B cell (primary cell): ENCODE data around the gene PCDH9. TPM values are rescaled to one million over a fixed set of nuclear protein-coding genes. Genes with fewer than 3 reads are reported as not detected.

Experiments used
- ATAC-seq: fragments of 200-7000 bp; cut with Tn5 transposase; one replicate; pipeline ENCODE4 v1.10.0; 2021; ENCODE audit warnings: low read depth, mild to moderate bottlenecking, moderate number of reproducible peaks, moderate library complexity
- CTCF ChIA-PET: fragments of 350-600 bp; sonication (Branson Sonifier 250); formaldehyde crosslinking; loops from one replicate; lab custom pipeline; 2021; ENCODE audit warnings: antibody characterized with exemption, inconsistent platforms; lab: Charles Lee
- POLR2A ChIA-PET: fragments of 350-600 bp; sonication (Branson Sonifier 250); formaldehyde crosslinking; loops from one replicate; lab custom pipeline; 2021; ENCODE audit warnings: antibody characterized with exemption; lab: Charles Lee
- DNase-seq: peaks from one replicate; pipeline ENCODE4 v3.0.0; 2013
- H2AFZ ChIP-seq: 2 replicates; pipeline ENCODE4 v1.6.1; 2012; ENCODE audit warnings: mild to moderate bottlenecking, low read depth, low read length; ENCODE audit not compliant: insufficient read depth, poor library complexity, severe bottlenecking
- H3K27ac ChIP-seq, 2 donors: 1 replicate in 1 of 2; 2 replicates in 1 of 2; pipeline ENCODE4 v1.5.1; 2012 to 2013; ENCODE audit warnings: low read length in 2 of 2, mild to moderate bottlenecking in 2 of 2, moderate library complexity in 1 of 2
- H3K27me3 ChIP-seq, 4 experiments: fragments of 200-600 bp in 1 of 4; sonication (generic) in 1 of 4; replicated peaks in 1 of 4; 1 replicate in 2 of 4; 2 replicates in 2 of 4; pipeline versions ENCODE4 v1.6.1 to v1.7.0; 2013 to 2016; ENCODE audit warnings: low read length in 3 of 4, mild to moderate bottlenecking in 2 of 4, mixed read lengths in 1 of 4, moderate library complexity in 1 of 4; ENCODE audit not compliant: insufficient read depth in 4 of 4, control insufficient read depth in 3 of 4; ENCODE audit errors: control extremely low read depth in 1 of 4
- H3K36me3 ChIP-seq, 2 experiments: replicated peaks in 1 of 2; 1 replicate in 1 of 2; 2 replicates in 1 of 2; pipeline versions ENCODE4 v1.6.1 to v1.7.1; 2013; ENCODE audit warnings: low read length in 1 of 2; ENCODE audit not compliant: insufficient read depth in 2 of 2, control insufficient read depth in 1 of 2; ENCODE audit errors: control extremely low read depth in 1 of 2, extremely low read depth in 1 of 2
- H3K4me1 ChIP-seq, 2 donors: fragments of 200-600 bp in 1 of 2; sonication (generic) in 1 of 2; 1 replicate in 1 of 2; 2 replicates in 1 of 2; pipeline versions ENCODE4 v1.5.1 to v1.6.1; 2013 to 2017; ENCODE audit warnings: low read length in 2 of 2; ENCODE audit not compliant: control insufficient read depth in 2 of 2, insufficient read depth in 2 of 2
- H3K4me2 ChIP-seq: replicated peaks from 2 replicates; pipeline ENCODE3; 2012; ENCODE audit warnings: mild to moderate bottlenecking, low read depth, low read length; ENCODE audit not compliant: poor library complexity, severe bottlenecking
- H3K4me3 ChIP-seq, 5 experiments: fragments of 200-600 bp in 1 of 5; sonication (generic) in 1 of 5; 1 replicate in 3 of 5; 2 replicates in 2 of 5; pipeline versions ENCODE4 v1.5.1 to v1.7.0; 2011 to 2016; ENCODE audit warnings: low read length in 4 of 5, mild to moderate bottlenecking in 4 of 5, low read depth in 2 of 5, control low read depth in 1 of 5, moderate library complexity in 1 of 5; ENCODE audit not compliant: insufficient read depth in 1 of 5; ENCODE audit errors: control extremely low read depth in 1 of 5, extremely low read depth in 1 of 5
- H3K79me2 ChIP-seq: fragments of 200-600 bp; sonication (generic); one replicate; pipeline ENCODE4 v1.6.0; 2016; ENCODE audit warnings: low read length; ENCODE audit not compliant: control insufficient read depth, insufficient read depth
- H3K9ac ChIP-seq: fragments of 200-600 bp; sonication (generic); 2 replicates; pipeline ENCODE4 v1.6.1; 2017; ENCODE audit warnings: mild to moderate bottlenecking, low read length, moderate library complexity
- H3K9me3 ChIP-seq, 3 donors: one replicate each; pipeline versions ENCODE4 v1.6.1 to v1.7.1; 2013; ENCODE audit warnings: low read length in 2 of 3; ENCODE audit not compliant: control insufficient read depth in 2 of 3, insufficient read depth in 1 of 3; ENCODE audit errors: control extremely low read depth in 1 of 3
- H4K20me1 ChIP-seq: 2 replicates; pipeline ENCODE4 v1.6.0; 2012; ENCODE audit warnings: mild to moderate bottlenecking, low read length; ENCODE audit not compliant: insufficient read depth, control insufficient read depth, poor library complexity, severe bottlenecking
- H3K27ac Mint-ChIP-seq: one replicate; pipeline ENCODE4 v1.8.0; 2021; ENCODE audit warnings: mixed read lengths
- H3K27me3 Mint-ChIP-seq: one replicate; pipeline ENCODE4 v1.8.0; 2021; ENCODE audit warnings: mixed read lengths
- H3K4me1 Mint-ChIP-seq: one replicate; pipeline ENCODE4 v1.8.0; 2021; ENCODE audit warnings: mixed read lengths
- H3K4me3 Mint-ChIP-seq: one replicate; pipeline ENCODE4 v1.8.0; 2021; ENCODE audit warnings: mixed read lengths
- H3K9me3 Mint-ChIP-seq: one replicate; pipeline ENCODE4 v1.8.0; 2022; ENCODE audit warnings: mixed read lengths; ENCODE audit not compliant: insufficient read depth
- EZH2 ChIP-seq: IDR thresholded peaks from 2 replicates; pipeline ENCODE4 v1.6.1; 2012; ENCODE audit warnings: borderline replicate concordance, low read depth, mild to moderate bottlenecking, moderate library complexity, low read length; ENCODE audit not compliant: insufficient read depth, poor library complexity, severe bottlenecking
- WGBS: methylation state at CpG from one replicate; pipeline ENCODE4 v1.1.5; 2013; ENCODE audit warnings: missing lambda C conversion rate; ENCODE audit not compliant: insufficient coverage; 5-methylcytosine and 5-hydroxymethylcytosine counted together
- intact Hi-C: fragments of 100-400 bp; cut with micrococcal nuclease; formaldehyde crosslinking; loops from one replicate; pipeline ENCODE4 v1.10.0; 2022
- polyA plus RNA-seq: library from polyadenylated mRNA; depleted of rRNA; stranded (reverse); fragments of >200 nt; gene quantifications from 2 replicates; pipeline ENCODE4 v1.2.3, GENCODE V29; 2012
- total RNA-seq, 2 donors: library from RNA; stranded (reverse); fragments of 120-200 nt in 1 of 2; gene quantifications; 1 replicate in 1 of 2; 2 replicates in 1 of 2; pipeline versions ENCODE4 v1.2.3 to v1.2.4, GENCODE V29; 2013 to 2022
- TF ChIP-seq, protein P1 (sequence below): fragments of 200-600 bp; IDR thresholded peaks from one replicate; pipeline ENCODE4 v1.8.0; 2022; ENCODE audit warnings: antibody characterized with exemption, mild to moderate bottlenecking

The PCDH9 gene
- total and polyA plus RNA-seq, 2 donors (not counting 1 experiment from before 2014, with no cell fraction given) = 13.1 to 21.8 TPM

DNA sequence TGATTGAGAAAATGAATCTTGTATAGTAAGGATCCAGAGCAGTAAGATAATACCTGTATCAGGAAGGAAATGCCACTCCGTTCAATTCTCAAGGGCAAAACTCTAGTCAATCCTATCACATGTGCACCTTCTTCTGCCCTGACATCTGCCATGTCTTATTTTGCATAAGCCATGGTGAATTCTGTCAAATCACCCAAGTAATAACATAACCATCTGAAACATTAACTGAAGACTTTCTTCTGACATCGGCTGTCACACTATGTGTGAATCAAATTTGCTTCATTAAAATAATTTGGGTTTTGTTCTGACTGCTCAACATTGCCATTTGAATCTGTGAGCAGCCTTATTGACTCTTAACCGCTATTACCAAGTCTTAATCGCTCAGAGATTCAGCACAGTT is 91.2 kb downstream of the PCDH9 start:
- CTCF ChIA-PET = no interaction called here
- H3K79me2 ChIP-seq = no peaks in the 10 kb centered on the region

DNA sequence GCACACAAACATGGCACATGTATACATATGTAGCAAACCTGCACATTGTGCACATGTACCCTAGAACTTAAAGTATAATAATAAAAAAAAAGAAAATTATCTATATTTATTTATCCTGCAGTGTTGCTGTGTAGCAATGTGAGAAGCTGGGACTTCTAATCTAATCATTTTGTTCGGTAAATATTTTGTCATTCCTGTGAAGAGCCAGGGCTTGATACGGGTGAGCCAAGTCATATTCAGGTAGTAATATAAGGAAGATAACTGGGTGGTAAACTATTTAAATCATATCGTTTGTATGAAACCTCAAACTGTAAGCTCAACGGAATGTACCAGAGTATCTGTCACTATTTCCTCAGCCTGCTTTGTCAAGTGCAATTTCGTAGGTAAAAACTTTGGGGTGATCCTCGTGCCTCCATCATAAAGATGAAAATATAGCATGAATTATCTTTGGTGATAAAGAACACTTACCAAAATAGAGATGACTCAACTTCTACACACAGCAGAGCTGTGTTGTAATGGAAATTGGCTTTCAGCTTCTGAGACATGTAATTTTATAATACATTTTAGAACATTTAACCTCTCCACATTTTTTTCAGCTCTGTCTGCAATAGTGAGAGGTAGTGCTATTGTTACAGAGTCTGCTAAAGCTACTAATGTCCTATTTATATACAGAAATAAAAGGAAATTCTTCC is 92.9 kb downstream of the PCDH9 start:
- no peak overlapping the region for H3K9ac ChIP-seq
- TF ChIP-seq, protein P1, sequence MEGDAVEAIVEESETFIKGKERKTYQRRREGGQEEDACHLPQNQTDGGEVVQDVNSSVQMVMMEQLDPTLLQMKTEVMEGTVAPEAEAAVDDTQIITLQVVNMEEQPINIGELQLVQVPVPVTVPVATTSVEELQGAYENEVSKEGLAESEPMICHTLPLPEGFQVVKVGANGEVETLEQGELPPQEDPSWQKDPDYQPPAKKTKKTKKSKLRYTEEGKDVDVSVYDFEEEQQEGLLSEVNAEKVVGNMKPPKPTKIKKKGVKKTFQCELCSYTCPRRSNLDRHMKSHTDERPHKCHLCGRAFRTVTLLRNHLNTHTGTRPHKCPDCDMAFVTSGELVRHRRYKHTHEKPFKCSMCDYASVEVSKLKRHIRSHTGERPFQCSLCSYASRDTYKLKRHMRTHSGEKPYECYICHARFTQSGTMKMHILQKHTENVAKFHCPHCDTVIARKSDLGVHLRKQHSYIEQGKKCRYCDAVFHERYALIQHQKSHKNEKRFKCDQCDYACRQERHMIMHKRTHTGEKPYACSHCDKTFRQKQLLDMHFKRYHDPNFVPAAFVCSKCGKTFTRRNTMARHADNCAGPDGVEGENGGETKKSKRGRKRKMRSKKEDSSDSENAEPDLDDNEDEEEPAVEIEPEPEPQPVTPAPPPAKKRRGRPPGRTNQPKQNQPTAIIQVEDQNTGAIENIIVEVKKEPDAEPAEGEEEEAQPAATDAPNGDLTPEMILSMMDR = no peak
- TF ChIP-seq EZH2 = no peak
- H3K27me3 Mint-ChIP-seq = no peaks in the 10 kb centered on the region
- intact Hi-C loops = no loop called here
- H3K79me2 ChIP-seq = no peaks in the 10 kb centered on the region
- no peaks in the 10 kb centered on the region for H3K9me3 Mint-ChIP-seq
- POLR2A ChIA-PET = no interaction called here
- CTCF ChIA-PET = no interaction called here
- no peaks in the 10 kb centered on the region for H3K36me3 ChIP-seq
- H3K27ac ChIP-seq = no peak overlapping the region
- peaks cover 5 to 6% of the 10 kb centered on the region in 2 donors for H3K4me1 ChIP-seq
- no CpG with 5 or more reads among the region's 6 CpGs for WGBS
- ATAC-seq = no peak
- peaks cover 11% of the 10 kb centered on the region for H3K4me1 Mint-ChIP-seq
- no peak overlapping the region for H2AFZ ChIP-seq
- DNase-seq = no peak
- no peaks in the 10 kb centered on the region for H4K20me1 ChIP-seq
- H3K4me3 ChIP-seq = no peak overlapping the region
- H3K4me3 Mint-ChIP-seq = no peak overlapping the region
- no peak overlapping the region for H3K27ac Mint-ChIP-seq
- H3K4me2 ChIP-seq = no peak overlapping the region
- no peaks in the 10 kb centered on the region for H3K27me3 ChIP-seq
- H3K9me3 ChIP-seq = no peaks in the 10 kb centered on the region

More for the DNA sequence above, 91.2 kb downstream of the PCDH9 start:
- 80% methylated on average over 1 of the region's 4 CpGs for WGBS
- no peak for TF ChIP-seq EZH2
- TF ChIP-seq, protein P1 = no peak
- H3K9ac ChIP-seq = no peak overlapping the region
- Mint-ChIP-seq H3K4me3 (no peak overlapping the region), H3K27me3 (no peaks in the 10 kb centered on the region), H3K9me3 (no peaks in the 10 kb centered on the region), H3K4me1 (peaks cover 16% of the 10 kb centered on the region), H3K27ac (no peak overlapping the region)
- no peak for DNase-seq
- no peak for ATAC-seq
- no peaks in the 10 kb centered on the region for H4K20me1 ChIP-seq
- peaks cover 5 to 10% of the 10 kb centered on the region in 2 donors for H3K4me1 ChIP-seq
- H3K4me2 ChIP-seq = no peak overlapping the region
- H3K9me3 ChIP-seq = no peaks in the 10 kb centered on the region
- no peak overlapping the region for H3K27ac ChIP-seq
- POLR2A ChIA-PET = no interaction called here
- H2AFZ ChIP-seq = no peak overlapping the region
- H3K4me3 ChIP-seq = no peak overlapping the region
- H3K27me3 ChIP-seq = no peaks in the 10 kb centered on the region
- intact Hi-C loops = no loop called here
- no peaks in the 10 kb centered on the region for H3K36me3 ChIP-seq
